Activated T-cell treated with anti-CD3 and anti-CD28 coated beads, Interleukin-2, amount 50 U/mL, for 48 hours (primary cell): ENCODE measurements around the gene ADCY7.

Experiments
- DNase-seq, 2 experiments: peaks; one replicate each; pipeline ENCODE4 v3.0.0-alpha.2; 2020

The ADCY7 gene

GRCh38 chr16:50284131-50284911, 18.0 kb downstream of the ADCY7 start:
- DNase-seq: peak in 1 of 2 experiments; percentile 43

GRCh38 chr16:50285406-50286003, 19.2 kb downstream of the ADCY7 start:
- no peak for DNase-seq

- no peak for DNase-seq
Observed at GRCh38 chr16:50286681-50287080, 20.3 kb downstream of the ADCY7 start.

- DNase-seq: no peak
Observed at GRCh38 chr16:50288026-50288425, 21.7 kb downstream of the ADCY7 start.

- no peak for DNase-seq
Observed at GRCh38 chr16:50288920-50289319, 22.6 kb downstream of the ADCY7 start.

GRCh38 chr16:50289950-50290764, 23.8 kb downstream of the ADCY7 start:
- no peak for DNase-seq

GRCh38 chr16:50290856-50291255, 24.5 kb downstream of the ADCY7 start:
- DNase-seq: no peak

- DNase-seq: no peak
Observed at GRCh38 chr16:50291719-50292565, 25.6 kb downstream of the ADCY7 start.

- no peak for DNase-seq
Observed at GRCh38 chr16:50292566-50292948, 26.2 kb downstream of the ADCY7 start.

GRCh38 chr16:50293041-50293783, 26.9 kb downstream of the ADCY7 start:
- no peak for DNase-seq

- no peak for DNase-seq
Observed at GRCh38 chr16:50293994-50294855, 27.9 kb downstream of the ADCY7 start.

GRCh38 chr16:50294955-50295354, 28.6 kb downstream of the ADCY7 start:
- no peak for DNase-seq

GRCh38 chr16:50295541-50296132, 29.3 kb downstream of the ADCY7 start:
- DNase-seq: no peak

- no peak for DNase-seq
Observed at GRCh38 chr16:50296807-50297206, 30.5 kb downstream of the ADCY7 start.

- DNase-seq: no peak
Observed at GRCh38 chr16:50297301-50298074, 31.1 kb downstream of the ADCY7 start.

GRCh38 chr16:50298075-50298460, 31.7 kb downstream of the ADCY7 start:
- no peak for DNase-seq

GRCh38 chr16:50298591-50299507, 32.5 kb downstream of the ADCY7 start:
- no peak for DNase-seq

- DNase-seq: no peak
Observed at GRCh38 chr16:50299508-50300105, 33.3 kb downstream of the ADCY7 start.
